ENCODE data around the gene CFAP77. TPM values are rescaled to one million over a fixed set of nuclear protein-coding genes. Genes with fewer than 3 reads are reported as not detected.

CFAP77 gene
- total RNA-seq, 1 donor from 2014 or later: 0.20 TPM

- no peak for DNase-seq (ENCODE audit: low read depth, low spot score)
Observed at GRCh38 chr9:132407196-132407595, 2.8 kb upstream of the CFAP77 start.

GRCh38 chr9:132408521-132408920 is 1.5 kb upstream of the CFAP77 start:
- no peak for DNase-seq (ENCODE audit: low read depth, low spot score)

GRCh38 chr9:132410642-132411041 is 631 bp downstream of the CFAP77 start:
- no peak for DNase-seq (ENCODE audit: low read depth, low spot score)

GRCh38 chr9:132411091-132411508 is 1.1 kb downstream of the CFAP77 start:
- no peak for DNase-seq (ENCODE audit: low read depth, low spot score)

- no peak for DNase-seq (ENCODE audit: low read depth, low spot score)
Observed at GRCh38 chr9:132412089-132412488, 2.1 kb downstream of the CFAP77 start.

GRCh38 chr9:132413926-132414325 is 3.9 kb downstream of the CFAP77 start:
- DNase-seq (ENCODE audit: low read depth, low spot score): no peak

- DNase-seq (ENCODE audit: low read depth, low spot score): no peak
Observed at GRCh38 chr9:132414731-132415130, 4.7 kb downstream of the CFAP77 start.

- DNase-seq (ENCODE audit: low read depth, low spot score): no peak
Observed at GRCh38 chr9:132415181-132415580, 5.2 kb downstream of the CFAP77 start.

- no peak for DNase-seq (ENCODE audit: low read depth, low spot score)
Observed at GRCh38 chr9:132418726-132419363, 8.8 kb downstream of the CFAP77 start.

GRCh38 chr9:132422574-132422973 is 12.6 kb downstream of the CFAP77 start:
- DNase-seq (ENCODE audit: low read depth, low spot score): no peak

- no peak for DNase-seq (ENCODE audit: low read depth, low spot score)
Observed at GRCh38 chr9:132423503-132423902, 13.5 kb downstream of the CFAP77 start.

GRCh38 chr9:132424857-132425674 is 15.1 kb downstream of the CFAP77 start:
- no peak for DNase-seq (ENCODE audit: low read depth, low spot score)

- no peak for DNase-seq (ENCODE audit: low read depth, low spot score)
Observed at GRCh38 chr9:132425675-132426062, 15.7 kb downstream of the CFAP77 start.

- DNase-seq (ENCODE audit: low read depth, low spot score): no peak
Observed at GRCh38 chr9:132426639-132427414, 16.8 kb downstream of the CFAP77 start.

- no peak for DNase-seq (ENCODE audit: low read depth, low spot score)
Observed at GRCh38 chr9:132430998-132431397, 21.0 kb downstream of the CFAP77 start.

GRCh38 chr9:132434881-132435280 is 24.9 kb downstream of the CFAP77 start:
- no peak for DNase-seq (ENCODE audit: low read depth, low spot score)

- DNase-seq (ENCODE audit: low read depth, low spot score): no peak
Observed at GRCh38 chr9:132439153-132439552, 29.1 kb downstream of the CFAP77 start.

GRCh38 chr9:132440735-132441134 is 30.7 kb downstream of the CFAP77 start:
- DNase-seq (ENCODE audit: low read depth, low spot score): no peak

GRCh38 chr9:132441404-132441803 is 31.4 kb downstream of the CFAP77 start:
- DNase-seq (ENCODE audit: low read depth, low spot score): no peak

- DNase-seq (ENCODE audit: low read depth, low spot score): no peak
Observed at GRCh38 chr9:132443951-132444607, 34.1 kb downstream of the CFAP77 start.

- DNase-seq (ENCODE audit: low read depth, low spot score): no peak
Observed at GRCh38 chr9:132446887-132447286, 36.9 kb downstream of the CFAP77 start.

- DNase-seq (ENCODE audit: low read depth, low spot score): no peak
Observed at GRCh38 chr9:132447346-132447745, 37.3 kb downstream of the CFAP77 start.
